Ectodermal cell (in vitro differentiated cells): ENCODE measurements around the gene PKN1.

Experiments
- H3K27ac ChIP-seq: 2 replicates; pipeline ENCODE4 v1.7.0; 2013; ENCODE audit warnings: mild to moderate bottlenecking, low read depth, low read length; ENCODE audit not compliant: insufficient read depth, poor library complexity, severe bottlenecking
- H3K27me3 ChIP-seq: 2 replicates; pipeline ENCODE4 v1.7.0; 2013; ENCODE audit warnings: mild to moderate bottlenecking, low read length; ENCODE audit not compliant: insufficient read depth, control insufficient read depth, poor library complexity, severe bottlenecking
- H3K36me3 ChIP-seq: one replicate; pipeline ENCODE4 v1.7.0; 2013; ENCODE audit warnings: low read length; ENCODE audit not compliant: control insufficient read depth, insufficient read depth
- H3K4me1 ChIP-seq: one replicate; pipeline ENCODE4 v1.7.0; 2013; ENCODE audit warnings: low read length; ENCODE audit not compliant: control insufficient read depth, insufficient read depth
- H3K4me3 ChIP-seq: 2 replicates; pipeline ENCODE4 v1.7.0; 2013; ENCODE audit warnings: low read depth, low read length, control low read depth; ENCODE audit not compliant: insufficient read depth
- H3K9me3 ChIP-seq: 2 replicates; pipeline ENCODE4 v1.7.0; 2013; ENCODE audit warnings: mild to moderate bottlenecking, low read length, moderate library complexity; ENCODE audit not compliant: control insufficient read depth
- WGBS, 2 experiments: methylation state at CpG; one replicate each; pipeline ENCODE4 v1.1.7; 2013; ENCODE audit warnings: missing lambda C conversion rate in 2 of 2; 5-methylcytosine and 5-hydroxymethylcytosine counted together

PKN1 gene

DNA sequence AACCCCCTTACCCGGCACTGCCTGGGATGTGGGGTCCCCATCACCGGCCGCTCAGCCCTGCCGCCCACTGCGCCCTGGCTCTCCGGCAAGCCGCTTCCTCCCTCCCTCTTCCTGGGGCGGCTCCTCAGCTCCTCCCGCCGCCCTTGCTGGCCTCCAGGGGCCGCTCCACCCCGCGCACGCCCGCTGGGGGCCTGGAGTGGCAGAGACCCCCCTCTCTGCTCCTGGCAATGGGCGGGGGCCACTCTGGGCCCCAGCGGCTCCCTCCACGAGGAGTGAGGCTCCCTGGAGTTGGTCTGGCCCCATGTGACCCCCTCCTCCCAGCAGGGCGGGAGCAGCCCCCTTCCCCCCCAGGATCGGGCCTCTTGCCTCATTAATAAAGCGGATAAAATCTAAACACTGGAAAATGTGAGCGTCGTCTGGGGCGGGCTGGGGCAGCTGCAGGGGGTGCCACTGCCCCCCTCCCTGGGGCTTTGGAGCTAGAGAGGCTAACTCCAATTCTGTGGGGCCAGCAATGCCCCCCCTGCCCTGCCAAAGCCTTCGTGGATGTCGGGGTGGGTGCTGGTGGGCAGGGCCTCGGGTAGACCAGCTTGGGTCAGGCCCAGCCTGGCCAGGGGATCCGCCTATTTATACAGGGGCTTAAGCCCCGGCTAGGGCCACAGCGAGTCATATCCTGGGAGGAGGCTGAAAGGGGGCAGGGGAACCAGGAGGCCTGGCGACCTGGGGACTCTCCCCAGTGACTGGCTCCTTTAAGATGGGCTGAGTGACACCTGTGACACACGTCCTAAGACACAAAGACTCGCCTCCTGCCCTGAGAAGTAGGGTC, 42.4 kb downstream of the PKN1 start, which contains the start of gene PTGER1:
PTGER1 (minus strand) TSS at position 104 of the 823 bp plus-strand sequence. CDS start 1,034 bp downstream, outside the sequence.
- H3K4me1 ChIP-seq, result peaks cover 25% of the 10 kb centered on the region
- H3K36me3 ChIP-seq, result peaks cover 4% of the 10 kb centered on the region
- no peak within 1 kb of the TSS for H3K27ac ChIP-seq
- 31 to 37% methylated on average over 33 of the region's 33 CpGs for WGBS, 2 experiments
- H3K9me3 ChIP-seq, result no peaks in the 10 kb centered on the region
- no peak within 1 kb of the TSS for H3K4me3 ChIP-seq
- peaks cover 13% of the 10 kb centered on the region for H3K27me3 ChIP-seq

DNA sequence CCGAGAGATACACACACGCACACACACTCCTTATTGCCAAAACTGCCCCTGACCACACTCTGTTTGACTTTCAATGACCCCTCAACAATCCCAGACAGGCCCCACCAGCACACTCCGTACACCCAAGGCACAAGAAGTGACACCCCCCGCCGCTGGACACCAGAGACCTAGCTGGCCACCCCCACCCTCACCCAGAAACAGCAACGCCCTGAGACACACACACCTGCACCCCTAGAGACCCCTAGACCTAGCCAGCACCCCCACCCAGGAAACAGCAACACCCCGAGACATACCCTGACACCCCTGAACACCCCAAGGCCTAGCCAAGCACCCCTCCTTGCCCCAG, 43.2 kb downstream of the PKN1 start:
- Histone ChIP-seq H3K4me3 (no peak overlapping the region), H3K36me3 (peaks cover 4% of the 10 kb centered on the region), H3K27ac (no peak overlapping the region), H3K4me1 (peaks cover 25% of the 10 kb centered on the region), H3K27me3 (peaks cover 13% of the 10 kb centered on the region), H3K9me3 (no peaks in the 10 kb centered on the region)
- 92 to 93% methylated on average over 7 of the region's 7 CpGs for WGBS, 2 experiments

DNA sequence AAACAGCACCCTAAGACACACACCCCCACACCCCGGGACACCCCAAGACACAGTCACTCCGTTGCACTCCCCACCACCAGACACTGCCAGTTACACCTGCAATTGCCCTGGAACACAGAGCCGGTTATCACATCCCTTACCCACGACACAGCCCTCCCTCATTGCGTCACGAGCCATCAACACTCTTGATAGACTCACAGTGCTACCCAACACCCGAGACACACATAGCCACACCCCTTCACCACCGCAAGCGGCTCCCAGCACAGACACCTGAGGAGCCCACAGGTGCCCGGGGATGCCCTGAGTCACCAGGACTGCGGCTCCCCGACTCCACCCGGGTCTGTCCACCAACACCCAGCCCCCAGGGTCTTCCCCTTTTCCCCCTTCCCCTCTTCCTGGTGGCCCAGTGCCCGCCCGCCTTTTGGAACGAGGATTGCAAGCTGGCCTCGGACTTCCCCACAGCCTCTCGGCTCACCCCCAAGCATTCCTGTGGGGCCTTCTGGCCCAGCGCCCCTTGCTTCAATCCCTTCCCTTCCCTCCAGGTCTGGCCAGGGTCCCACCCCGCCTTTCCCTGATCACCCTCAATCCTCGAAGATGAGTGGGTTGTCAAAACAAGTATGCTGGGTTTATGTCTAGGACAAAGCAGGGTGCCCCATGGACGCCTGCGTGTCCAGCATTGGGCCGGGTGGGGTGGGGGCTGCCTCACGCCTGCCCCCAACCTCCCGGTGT, 43.7 kb downstream of the PKN1 start:
- Histone ChIP-seq H3K27ac (no peak overlapping the region), H3K4me1 (peaks cover 25% of the 10 kb centered on the region), H3K4me3 (no peak overlapping the region), H3K36me3 (peaks cover 4% of the 10 kb centered on the region), H3K27me3 (peaks cover 13% of the 10 kb centered on the region), H3K9me3 (no peaks in the 10 kb centered on the region)
- WGBS, 2 experiments, result 81 to 86% methylated on average over 26 of the region's 26 CpGs

DNA sequence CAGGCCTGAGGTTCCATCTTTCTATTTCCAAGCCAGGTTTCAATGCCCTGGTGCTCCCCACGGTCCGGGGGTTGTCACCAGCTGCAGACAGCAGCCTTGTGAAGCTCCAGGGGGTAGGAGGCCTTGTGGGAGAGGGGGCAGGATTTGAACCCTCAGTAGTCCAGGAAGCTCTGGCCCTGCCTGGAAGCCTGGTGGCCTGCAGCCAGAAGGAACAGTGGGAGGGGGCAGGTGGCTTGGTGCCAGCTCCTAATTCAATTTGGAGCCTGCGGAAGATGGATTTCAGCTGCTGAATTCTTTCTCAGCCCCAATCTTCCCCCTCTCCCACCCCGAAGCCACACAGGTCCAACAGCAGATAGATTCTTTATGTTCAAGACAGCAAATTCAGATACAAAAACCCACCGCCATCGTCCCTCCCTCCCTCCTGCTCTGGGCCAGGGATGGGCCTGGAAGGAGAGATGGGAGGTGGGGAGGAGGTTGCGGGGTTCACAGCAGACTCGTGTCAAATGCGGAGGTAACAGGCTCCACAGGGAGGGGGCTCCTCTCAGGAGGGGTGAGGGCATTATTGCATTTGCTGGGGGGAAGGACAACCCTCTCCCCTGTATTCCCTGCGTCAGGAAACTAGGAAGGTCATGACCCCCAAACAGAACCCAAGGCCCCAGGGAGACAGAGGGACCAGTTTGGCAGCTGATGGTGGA, 44.5 kb downstream of the PKN1 start:
- Histone ChIP-seq H3K9me3 (no peaks in the 10 kb centered on the region), H3K27me3 (peaks cover 9% of the 10 kb centered on the region), H3K36me3 (peaks cover 10% of the 10 kb centered on the region), H3K4me1 (peaks cover 22% of the 10 kb centered on the region), H3K4me3 (no peak overlapping the region), H3K27ac (no peak overlapping the region)
- 90 to 92% methylated on average over 8 to 10 of the region's 10 CpGs for WGBS, 2 experiments

DNA sequence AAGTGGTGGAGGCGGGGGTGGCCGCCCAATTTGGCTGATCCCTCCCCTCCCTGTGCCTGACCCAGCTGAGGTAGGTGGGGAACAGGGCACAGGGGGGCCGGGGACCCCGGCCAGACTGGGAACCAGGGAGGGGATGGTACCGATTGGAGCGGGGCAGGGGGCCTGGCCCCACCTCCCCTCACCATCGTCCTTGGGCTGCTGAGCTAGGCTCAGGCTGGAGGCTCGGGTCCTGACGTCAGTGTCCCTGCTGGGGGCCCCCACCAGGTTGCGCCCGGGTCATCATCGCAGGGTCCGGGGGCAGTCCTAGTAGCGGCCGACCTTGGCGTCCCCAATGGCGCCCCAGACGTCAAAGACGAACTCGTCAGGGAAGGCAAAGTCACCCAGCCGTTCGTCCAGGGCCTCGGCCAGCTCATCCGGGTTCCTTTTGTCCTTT, 45.0 kb downstream of the PKN1 start:
- H3K27ac ChIP-seq, result no peak overlapping the region
- H3K4me3 ChIP-seq, result no peak overlapping the region
- peaks cover 3% of the 10 kb centered on the region for H3K27me3 ChIP-seq
- H3K4me1 ChIP-seq, result peaks cover 19% of the 10 kb centered on the region
- 93 to 94% methylated on average over 24 of the region's 24 CpGs for WGBS, 2 experiments
- H3K36me3 ChIP-seq, result peaks cover 14% of the 10 kb centered on the region
- no peaks in the 10 kb centered on the region for H3K9me3 ChIP-seq

DNA sequence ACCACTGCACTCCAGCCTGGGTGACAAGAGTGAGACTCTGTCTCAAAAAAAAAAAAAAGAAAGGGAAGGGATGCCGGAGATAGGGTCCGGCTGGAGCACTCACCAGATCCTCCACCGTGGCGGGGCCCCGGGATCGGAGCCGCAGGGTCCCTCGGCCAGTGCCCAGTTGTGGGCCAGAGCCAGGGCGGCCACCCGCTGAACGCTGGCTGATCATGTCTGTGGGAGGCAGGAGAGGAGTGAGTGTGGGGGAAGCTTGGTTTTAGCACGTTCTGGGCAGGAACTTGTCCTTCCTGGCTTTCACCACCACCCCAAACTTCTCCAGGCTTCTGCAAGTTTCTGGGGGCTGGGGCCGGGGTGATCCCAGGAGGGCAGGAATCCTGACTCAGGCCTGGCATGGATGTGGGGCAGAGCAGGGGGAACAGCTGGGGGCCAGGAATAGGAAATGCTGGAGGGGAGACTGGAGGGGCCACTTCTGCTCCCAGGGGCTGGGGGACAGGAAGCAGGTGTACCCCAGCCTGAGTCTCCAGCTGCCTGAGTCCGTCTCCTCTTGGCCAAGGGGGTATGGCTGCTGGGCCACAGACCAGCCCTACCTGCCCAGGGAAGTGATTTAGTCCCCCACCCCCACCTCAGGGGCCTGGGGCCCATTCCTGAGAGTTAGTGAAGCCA, 46.3 kb downstream of the PKN1 start:
- no peaks in the 10 kb centered on the region for H3K27me3 ChIP-seq
- WGBS, 2 experiments, result 89 to 91% methylated on average over 14 of the region's 14 CpGs
- H3K27ac ChIP-seq, result no peak overlapping the region
- peaks cover 14% of the 10 kb centered on the region for H3K36me3 ChIP-seq
- no peak overlapping the region for H3K4me3 ChIP-seq
- peaks cover 19% of the 10 kb centered on the region for H3K4me1 ChIP-seq
- no peaks in the 10 kb centered on the region for H3K9me3 ChIP-seq

DNA sequence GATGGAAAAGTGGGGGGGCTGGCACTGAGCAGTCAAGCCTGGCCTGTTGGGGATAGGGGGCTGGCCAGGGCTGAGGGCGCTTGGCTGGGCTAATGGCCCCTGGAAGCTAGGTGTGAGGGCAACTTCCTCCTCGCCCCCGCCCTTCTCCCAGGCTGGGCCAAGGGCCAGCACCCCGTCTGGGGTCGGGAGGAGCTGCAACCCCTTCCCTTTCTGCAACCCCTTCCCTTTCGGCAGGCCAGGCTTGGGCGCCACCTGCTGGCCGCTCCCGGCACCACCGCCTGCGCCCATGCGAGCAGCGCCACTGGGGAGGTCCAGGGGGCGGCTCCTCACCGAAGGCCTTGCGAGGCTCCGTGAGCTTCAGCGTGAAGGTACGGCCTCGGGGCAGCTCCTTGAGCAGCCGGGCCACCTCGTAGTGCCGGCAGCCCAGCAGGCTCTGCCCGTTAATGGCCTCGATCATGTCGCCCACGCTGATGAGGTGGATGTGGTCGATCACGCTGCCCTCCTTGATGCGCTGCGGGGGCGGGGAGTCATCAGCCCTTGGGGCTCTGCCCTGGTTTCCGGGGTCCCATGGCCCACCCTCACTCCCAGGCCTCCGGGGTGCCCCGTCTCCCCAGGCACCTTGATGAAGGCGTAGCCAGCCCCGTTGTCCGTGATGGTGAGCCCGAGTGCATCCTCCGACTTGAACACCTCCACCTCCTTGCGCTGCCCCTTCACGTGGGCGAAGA, 47.0 kb downstream of the PKN1 start:
- no peaks in the 10 kb centered on the region for H3K9me3 ChIP-seq
- no peaks in the 10 kb centered on the region for H3K27me3 ChIP-seq
- H3K4me3 ChIP-seq, result no peak overlapping the region
- no peak overlapping the region for H3K27ac ChIP-seq
- H3K36me3 ChIP-seq, result peaks cover 14% of the 10 kb centered on the region
- 52 to 54% methylated on average over 43 of the region's 43 CpGs for WGBS, 2 experiments
- peaks cover 14% of the 10 kb centered on the region for H3K4me1 ChIP-seq

DNA sequence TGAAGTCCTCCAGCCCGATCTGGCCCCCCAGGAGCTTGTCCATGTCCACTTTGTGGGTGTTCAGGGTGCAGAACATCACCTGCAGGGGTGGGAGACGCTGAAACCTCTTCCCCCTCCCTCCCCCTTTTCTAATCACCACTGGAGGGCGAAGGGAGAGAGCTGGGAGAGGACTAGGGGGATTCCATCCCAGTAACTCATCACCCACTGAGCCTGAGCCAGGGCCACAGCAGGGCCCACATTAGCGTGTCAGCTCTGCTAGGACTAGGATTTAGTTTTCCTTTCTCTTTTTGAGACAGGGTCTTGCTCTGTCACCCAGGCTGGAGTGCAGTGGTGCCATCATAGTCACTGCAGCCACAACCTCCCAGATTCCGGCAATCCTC, 47.6 kb downstream of the PKN1 start:
- no peak overlapping the region for H3K4me3 ChIP-seq
- peaks cover 8% of the 10 kb centered on the region for H3K4me1 ChIP-seq
- H3K27me3 ChIP-seq, result no peaks in the 10 kb centered on the region
- no peaks in the 10 kb centered on the region for H3K9me3 ChIP-seq
- H3K36me3 ChIP-seq, result peaks cover 14% of the 10 kb centered on the region
- 74 to 87% methylated on average over 4 to 5 of the region's 5 CpGs for WGBS, 2 experiments
- no peak overlapping the region for H3K27ac ChIP-seq

DNA sequence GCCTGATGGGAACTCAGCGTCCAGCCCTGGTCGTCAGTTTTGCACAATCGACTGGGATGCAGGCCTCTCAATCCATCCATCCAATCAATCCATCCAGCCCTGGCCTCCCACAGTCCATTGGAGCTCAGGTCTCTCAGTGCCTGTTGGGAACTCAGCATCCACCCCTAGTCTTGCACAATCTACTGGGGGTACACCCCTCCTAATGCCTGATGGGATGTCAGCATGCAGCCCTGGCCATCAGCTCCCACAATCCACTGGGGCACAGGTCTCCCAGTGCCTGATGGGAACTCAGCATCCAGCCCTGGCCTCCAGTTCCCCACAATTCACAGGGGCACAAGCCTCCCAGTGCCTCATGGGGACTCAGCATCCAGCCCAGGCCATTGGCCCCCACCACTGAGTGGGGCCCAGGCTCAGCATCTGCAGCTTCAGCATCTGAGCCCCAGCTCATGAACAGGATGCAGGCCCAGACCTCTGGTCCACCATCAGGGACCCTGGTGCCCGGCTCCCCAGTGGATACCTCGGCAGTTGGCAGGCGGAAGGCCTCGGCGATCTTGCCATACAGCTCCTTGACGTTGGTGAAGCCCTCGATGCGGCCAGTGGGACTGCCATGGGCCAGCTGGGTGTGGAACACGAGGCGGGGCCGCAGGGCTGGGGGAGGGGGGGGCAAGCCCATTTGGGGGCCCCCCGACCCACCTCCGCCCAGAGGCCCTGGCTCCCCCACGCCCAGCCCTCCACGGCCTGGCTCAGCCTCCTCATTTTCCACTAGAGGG, 49.3 kb downstream of the PKN1 start:
- no peaks in the 10 kb centered on the region for H3K27me3 ChIP-seq
- H3K36me3 ChIP-seq, result peaks cover 14% of the 10 kb centered on the region
- no peak overlapping the region for H3K4me3 ChIP-seq
- no peaks in the 10 kb centered on the region for H3K9me3 ChIP-seq
- 96% methylated on average over 18 of the region's 18 CpGs for WGBS, 2 experiments
- H3K4me1 ChIP-seq, result peaks cover 4% of the 10 kb centered on the region
- H3K27ac ChIP-seq, result no peak overlapping the region
